WERI-Rb-1 (cell line): ENCODE data around the gene LGR4.

ENCODE experiments used
- DNase-seq: peaks from one replicate; pipeline ENCODE4 v3.0.0-alpha.2; 2020
- H3K27ac ChIP-seq: fragments of 250-450 bp; sonication (Bioruptor Pico); 2 replicates; pipeline ENCODE4 v1.5.1; 2020; ENCODE audit warnings: mild to moderate bottlenecking, moderate library complexity
- H3K27me3 ChIP-seq: fragments of 250-450 bp; sonication (Bioruptor Pico); 2 replicates; pipeline ENCODE4 v1.5.1; 2021; ENCODE audit warnings: mild to moderate bottlenecking, low read depth, moderate library complexity; ENCODE audit not compliant: insufficient read depth, severe bottlenecking
- H3K36me3 ChIP-seq: fragments of 250-450 bp; sonication (Bioruptor Pico); 2 replicates; pipeline ENCODE4 v1.5.1; 2020; ENCODE audit warnings: mild to moderate bottlenecking, moderate library complexity
- H3K4me3 ChIP-seq: 2 replicates; pipeline ENCODE4 v1.5.1; 2011; ENCODE audit warnings: low read depth, mild to moderate bottlenecking, control low read depth, low read length
- H3K9me3 ChIP-seq: fragments of 250-450 bp; sonication (Bioruptor Pico); 2 replicates; pipeline ENCODE4 v1.5.1; 2021; ENCODE audit warnings: mild to moderate bottlenecking, moderate library complexity; ENCODE audit not compliant: severe bottlenecking
- TF ChIP-seq, protein P1 (sequence below): IDR thresholded peaks from 2 replicates; pipeline ENCODE4 v1.5.1; 2011; ENCODE audit warnings: low read depth, mild to moderate bottlenecking, control low read depth, inconsistent platforms, low read length

The LGR4 gene

DNA sequence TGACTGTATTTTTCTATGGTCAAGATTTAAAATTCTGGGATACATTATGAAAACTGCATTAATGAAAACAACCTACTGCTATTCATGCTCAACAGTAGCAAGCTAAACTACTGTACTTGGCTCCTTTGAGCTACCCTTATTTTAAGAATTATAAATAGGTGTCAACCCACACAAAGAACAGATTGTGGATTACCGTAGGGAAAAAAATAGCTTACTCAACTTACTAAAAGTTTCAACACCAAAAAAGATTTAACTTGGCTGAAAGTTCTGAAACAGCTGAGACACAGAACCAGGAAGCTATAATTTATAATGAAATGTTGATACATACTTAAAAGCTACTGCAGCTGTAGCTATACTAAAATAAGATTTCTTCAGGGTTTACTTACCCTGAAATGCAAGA, 23.9 kb upstream of the LGR4 start:
- Histone ChIP-seq H3K36me3 (peaks cover 60% of the 10 kb centered on the region), H3K27me3 (no peaks in the 10 kb centered on the region)
- DNase-seq: no peak

DNA sequence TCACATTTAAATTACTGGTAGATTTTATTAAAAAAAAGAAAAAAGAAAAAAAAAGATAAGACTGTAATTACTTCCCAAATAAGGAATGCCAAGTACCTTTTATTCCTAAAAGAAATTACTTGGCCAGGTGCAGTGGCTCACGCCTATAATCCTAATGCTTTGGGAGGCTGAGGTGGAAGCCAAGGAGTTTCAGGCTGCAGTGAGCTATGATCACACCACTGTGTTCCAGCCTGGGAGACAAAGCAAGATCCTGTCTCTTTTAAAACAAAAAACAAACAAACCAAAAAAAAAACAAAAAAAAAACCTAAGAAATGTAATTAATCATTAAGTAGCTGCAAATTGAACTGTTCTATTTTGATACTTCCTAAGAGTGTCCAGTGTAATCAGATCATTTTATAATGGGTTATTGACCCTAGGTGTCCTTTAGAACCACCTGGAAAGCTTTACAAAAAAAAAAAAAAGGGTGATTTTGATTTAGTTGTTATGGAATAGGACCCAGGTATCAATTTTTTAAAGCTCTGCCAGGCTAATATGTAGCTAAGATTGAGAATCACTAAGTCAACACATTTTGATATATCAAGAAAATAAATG, 23.2 kb upstream of the LGR4 start:
- no peaks in the 10 kb centered on the region for H3K9me3 ChIP-seq
- peaks cover 61% of the 10 kb centered on the region for H3K36me3 ChIP-seq
- no peaks in the 10 kb centered on the region for H3K27me3 ChIP-seq
- DNase-seq: peak; percentile 17
- peak overlapping the region; percentile 13 for H3K27ac ChIP-seq
- TF ChIP-seq, protein P1, sequence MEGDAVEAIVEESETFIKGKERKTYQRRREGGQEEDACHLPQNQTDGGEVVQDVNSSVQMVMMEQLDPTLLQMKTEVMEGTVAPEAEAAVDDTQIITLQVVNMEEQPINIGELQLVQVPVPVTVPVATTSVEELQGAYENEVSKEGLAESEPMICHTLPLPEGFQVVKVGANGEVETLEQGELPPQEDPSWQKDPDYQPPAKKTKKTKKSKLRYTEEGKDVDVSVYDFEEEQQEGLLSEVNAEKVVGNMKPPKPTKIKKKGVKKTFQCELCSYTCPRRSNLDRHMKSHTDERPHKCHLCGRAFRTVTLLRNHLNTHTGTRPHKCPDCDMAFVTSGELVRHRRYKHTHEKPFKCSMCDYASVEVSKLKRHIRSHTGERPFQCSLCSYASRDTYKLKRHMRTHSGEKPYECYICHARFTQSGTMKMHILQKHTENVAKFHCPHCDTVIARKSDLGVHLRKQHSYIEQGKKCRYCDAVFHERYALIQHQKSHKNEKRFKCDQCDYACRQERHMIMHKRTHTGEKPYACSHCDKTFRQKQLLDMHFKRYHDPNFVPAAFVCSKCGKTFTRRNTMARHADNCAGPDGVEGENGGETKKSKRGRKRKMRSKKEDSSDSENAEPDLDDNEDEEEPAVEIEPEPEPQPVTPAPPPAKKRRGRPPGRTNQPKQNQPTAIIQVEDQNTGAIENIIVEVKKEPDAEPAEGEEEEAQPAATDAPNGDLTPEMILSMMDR: no peak
- H3K4me3 ChIP-seq: no peak overlapping the region

More for the DNA sequence above, 23.9 kb upstream of the LGR4 start:
- Histone ChIP-seq H3K9me3 (no peaks in the 10 kb centered on the region), H3K4me3 (no peak overlapping the region), H3K27ac (peak overlapping the region; percentile 13; the same call in 1 of the 2 replicates)
- TF ChIP-seq, protein P1: no peak

DNA sequence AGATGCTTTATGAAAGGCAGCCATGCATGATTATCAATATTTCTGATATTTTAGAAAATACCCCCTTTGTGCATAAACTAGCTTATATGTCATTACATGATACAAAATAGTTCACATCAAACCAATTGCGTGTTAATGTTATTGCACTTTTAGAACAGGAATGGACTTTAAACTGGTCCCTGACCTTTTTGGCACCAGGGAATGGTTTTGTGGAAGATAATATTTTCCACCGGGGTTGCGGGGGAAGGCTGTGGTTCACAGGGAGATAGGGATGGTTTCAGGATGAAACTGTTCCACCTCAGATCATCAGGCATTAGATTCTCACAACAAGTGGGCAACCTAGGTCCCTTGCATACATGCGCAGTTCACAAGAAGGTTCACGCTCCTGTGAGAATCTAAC, 16.5 kb upstream of the LGR4 start:
- DNase-seq: no peak
- Histone ChIP-seq H3K4me3 (no peak overlapping the region), H3K9me3 (peaks cover 7% of the 10 kb centered on the region), H3K36me3 (peaks cover 36% of the 10 kb centered on the region), H3K27me3 (no peaks in the 10 kb centered on the region), H3K27ac (no peak overlapping the region)
- TF ChIP-seq, protein P1: no peak

DNA sequence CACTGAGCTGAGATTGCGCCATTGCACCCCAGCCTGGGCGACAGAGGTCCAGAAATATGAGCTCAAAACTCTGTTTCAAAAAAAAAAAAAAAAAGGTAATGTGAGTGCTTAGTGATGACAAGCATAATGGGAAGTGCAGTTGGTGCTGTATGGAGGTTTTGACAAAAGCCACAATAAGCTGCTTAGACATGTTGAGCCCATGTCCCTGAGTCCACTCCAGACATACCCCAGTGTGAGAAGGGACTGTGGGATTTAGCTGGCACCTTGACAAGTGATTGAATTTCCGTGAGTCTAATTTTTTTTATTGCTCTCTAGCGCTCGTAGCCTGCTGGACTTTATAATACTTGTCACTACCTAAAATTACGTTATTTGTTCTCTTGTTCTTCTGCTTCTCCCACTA, 15.1 kb upstream of the LGR4 start:
- TF ChIP-seq, protein P1: no peak
- Histone ChIP-seq H3K4me3 (no peak overlapping the region), H3K9me3 (peaks cover 7% of the 10 kb centered on the region), H3K36me3 (peaks cover 27% of the 10 kb centered on the region), H3K27me3 (no peaks in the 10 kb centered on the region), H3K27ac (peak overlapping the region; percentile 72)
- DNase-seq: peak; percentile 79

DNA sequence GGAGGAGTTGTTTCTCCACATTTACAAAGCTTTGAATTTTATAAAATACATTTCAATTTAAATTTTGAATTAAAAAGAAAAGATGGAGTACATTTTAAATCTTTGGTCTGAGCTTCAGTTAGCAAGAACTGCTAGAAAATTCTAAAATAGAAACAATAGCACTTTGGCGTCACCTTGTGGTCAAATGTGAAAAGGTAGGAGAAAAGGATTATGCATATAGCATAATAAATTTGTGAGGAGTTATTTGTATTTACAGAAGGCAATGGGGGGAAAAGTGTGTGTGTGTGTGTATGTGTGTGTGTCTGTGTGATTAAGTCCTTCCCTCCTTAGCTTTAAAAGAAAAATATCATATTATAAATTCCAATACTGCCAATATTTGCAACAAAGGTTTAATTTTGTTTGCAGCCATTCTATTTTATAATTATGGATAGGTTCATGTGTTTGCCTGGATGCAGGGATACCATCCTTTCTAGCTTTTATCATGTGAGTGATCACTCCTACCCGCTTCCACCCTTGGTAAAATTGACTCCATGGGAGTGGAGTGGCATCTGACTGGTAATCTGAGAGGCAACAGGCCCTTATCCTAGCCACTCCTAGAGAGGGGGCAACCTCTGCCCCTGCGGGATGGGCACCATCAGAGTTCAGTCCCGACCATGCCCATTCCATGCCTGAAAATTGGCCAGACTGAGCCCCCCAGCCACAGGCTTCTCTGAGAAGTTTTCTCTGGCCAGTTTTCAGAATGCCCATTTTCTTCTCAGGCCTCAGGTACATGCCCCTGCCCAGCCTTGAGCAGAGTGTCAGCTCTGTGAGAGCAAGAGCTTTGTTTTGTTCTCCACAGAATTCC, 13.6 kb upstream of the LGR4 start:
- DNase-seq: no peak
- Histone ChIP-seq H3K36me3 (peaks cover 14% of the 10 kb centered on the region), H3K27me3 (no peaks in the 10 kb centered on the region), H3K9me3 (peaks cover 7% of the 10 kb centered on the region), H3K27ac (peak overlapping the region; percentile 72; the same call in 1 of the 2 replicates), H3K4me3 (no peak overlapping the region)
- TF ChIP-seq, protein P1: peak; percentile 40; the same call in 1 of the 2 replicates
